NCI-H146 (cell line): ENCODE results near the gene MOBP.

Experiments
- DNase-seq: peaks from one replicate; lab custom pipeline; 2025; lab: John Stamatoyannopoulos, UW

MOBP gene

GRCh38 chr3:39499651-39500273 is 32.3 kb downstream of the MOBP start:
- DNase-seq: no peak

- DNase-seq: no peak
These were observed 33.6 kb downstream of the MOBP start for GRCh38 chr3:39501059-39501458.

- no peak for DNase-seq
These were observed 34.7 kb downstream of the MOBP start for GRCh38 chr3:39501968-39502837.

GRCh38 chr3:39502838-39503145 is 35.3 kb downstream of the MOBP start:
- DNase-seq: no peak

- no peak for DNase-seq
These were observed 38.6 kb downstream of the MOBP start for GRCh38 chr3:39505866-39506742.

GRCh38 chr3:39506863-39507262 is 39.4 kb downstream of the MOBP start:
- no peak for DNase-seq

GRCh38 chr3:39513791-39514369 is 46.4 kb downstream of the MOBP start:
- DNase-seq: no peak

GRCh38 chr3:39515681-39516441 is 48.4 kb downstream of the MOBP start:
- DNase-seq: no peak

GRCh38 chr3:39519103-39519502 is 51.6 kb downstream of the MOBP start:
- DNase-seq: no peak

GRCh38 chr3:39519554-39520288 is 52.2 kb downstream of the MOBP start:
- DNase-seq: no peak

GRCh38 chr3:39521456-39521855 is 54.0 kb downstream of the MOBP start:
- no peak for DNase-seq

GRCh38 chr3:39524107-39524506 is 56.6 kb downstream of the MOBP start:
- no peak for DNase-seq

- DNase-seq: no peak
These were observed 61.4 kb downstream of the MOBP start for GRCh38 chr3:39528844-39529243.

GRCh38 chr3:39529577-39529976 is 62.1 kb downstream of the MOBP start:
- no peak for DNase-seq

- no peak for DNase-seq
These were observed 63.6 kb downstream of the MOBP start for GRCh38 chr3:39531066-39531465.

GRCh38 chr3:39531665-39532064 is 64.2 kb downstream of the MOBP start:
- DNase-seq: no peak

GRCh38 chr3:39532777-39533176 is 65.3 kb downstream of the MOBP start:
- no peak for DNase-seq

- DNase-seq: no peak
These were observed 65.7 kb downstream of the MOBP start for GRCh38 chr3:39533226-39533625.

GRCh38 chr3:39540162-39540921 is 72.9 kb downstream of the MOBP start:
- DNase-seq: no peak

GRCh38 chr3:39541442-39541841 is 74.0 kb downstream of the MOBP start:
- no peak for DNase-seq
